Stimulated activated CD4-positive, alpha-beta T cell treated with anti-CD3 and anti-CD28 coated beads, Interleukin-4, amount 100 ng/mL, for 48 hours (primary cell): ENCODE data around the gene PITX1.

Experiments
- DNase-seq, 2 donors: peaks; one replicate each; pipeline ENCODE4 v3.0.0-alpha.2; 2020; ENCODE audit warnings: low read depth in 2 of 2

The PITX1 gene

DNA sequence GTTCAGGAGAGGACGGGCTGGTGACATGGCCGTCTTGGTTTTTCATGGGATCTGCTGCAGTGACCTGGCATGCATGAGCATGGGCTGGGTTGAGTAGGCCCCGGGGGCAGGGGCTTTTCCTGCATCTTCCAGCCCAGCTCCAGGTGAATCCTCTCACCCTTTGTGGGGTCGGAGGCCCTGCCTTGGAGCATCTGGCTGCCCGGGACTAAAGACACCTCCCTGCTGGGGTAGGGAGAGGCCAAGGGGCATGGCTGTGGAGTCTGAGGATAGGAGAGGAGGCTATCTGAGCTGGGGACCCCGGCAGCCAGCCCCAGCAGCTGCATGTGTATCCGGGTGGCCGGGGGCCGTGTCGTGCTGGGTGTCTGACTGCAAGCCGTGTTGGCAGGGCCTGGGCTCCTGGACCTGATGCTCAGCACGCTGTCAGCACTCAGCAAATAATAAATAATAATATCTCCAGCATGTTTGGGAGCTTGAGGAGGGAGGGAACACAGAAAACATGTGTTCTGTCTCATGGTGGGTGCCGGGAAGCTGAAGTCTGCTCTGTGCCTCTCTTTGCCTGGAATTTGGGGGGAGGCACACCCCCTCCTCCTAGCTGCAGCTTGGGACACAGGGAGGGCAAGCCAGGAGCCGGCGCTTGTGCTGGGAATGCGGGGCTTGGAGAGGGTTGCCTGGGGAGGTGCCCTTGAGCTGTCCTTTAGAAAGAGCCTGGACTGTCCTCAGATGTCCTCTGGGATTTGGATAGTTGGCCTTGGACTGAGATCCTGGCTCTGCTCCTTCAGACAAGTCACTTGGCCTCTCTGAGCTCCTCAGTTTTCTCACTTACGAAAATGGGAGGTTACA lies 28.4 kb upstream of the PITX1 start:
- DNase-seq: no peak

DNA sequence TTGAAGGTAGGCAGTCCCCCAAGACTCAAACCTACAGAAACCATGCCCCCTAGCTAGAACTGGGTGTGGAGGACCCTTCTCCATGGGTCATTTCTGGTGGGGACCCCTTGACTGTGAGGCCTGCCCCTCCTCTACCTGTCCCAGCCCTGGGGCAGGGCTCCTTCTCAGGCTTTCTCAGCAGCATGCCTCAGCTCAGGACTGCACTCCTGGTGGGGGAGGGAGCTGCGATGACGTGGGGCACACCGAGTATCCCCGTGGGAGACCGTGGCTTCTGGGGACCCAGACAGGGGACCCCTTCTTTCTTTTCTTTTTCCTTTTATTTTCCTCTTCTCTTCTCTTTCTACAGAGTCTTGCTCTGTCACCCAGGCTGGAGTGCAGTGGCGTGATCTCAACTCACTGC lies 27.0 kb upstream of the PITX1 start:
- no peak for DNase-seq

DNA sequence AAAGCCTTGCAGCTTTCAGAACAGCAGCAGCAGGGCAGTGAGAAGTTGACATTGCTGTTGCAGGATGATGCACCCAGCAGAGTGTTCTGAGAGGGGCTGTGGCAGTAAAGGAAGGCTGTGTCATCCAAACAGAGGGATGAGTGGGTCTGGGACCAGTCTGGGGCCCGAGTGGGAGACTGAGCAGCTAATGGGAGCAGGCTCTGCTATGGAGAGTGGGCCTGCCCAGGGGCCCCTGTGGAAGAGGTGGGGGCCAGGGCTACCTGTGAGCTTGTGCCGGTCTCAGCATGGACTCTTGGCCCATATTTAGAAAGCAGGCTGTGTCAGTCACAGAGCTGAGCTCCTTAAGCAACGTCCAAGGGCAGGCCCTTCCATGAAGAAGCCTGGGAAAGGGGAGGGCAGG lies 26.0 kb upstream of the PITX1 start:
- no peak for DNase-seq

DNA sequence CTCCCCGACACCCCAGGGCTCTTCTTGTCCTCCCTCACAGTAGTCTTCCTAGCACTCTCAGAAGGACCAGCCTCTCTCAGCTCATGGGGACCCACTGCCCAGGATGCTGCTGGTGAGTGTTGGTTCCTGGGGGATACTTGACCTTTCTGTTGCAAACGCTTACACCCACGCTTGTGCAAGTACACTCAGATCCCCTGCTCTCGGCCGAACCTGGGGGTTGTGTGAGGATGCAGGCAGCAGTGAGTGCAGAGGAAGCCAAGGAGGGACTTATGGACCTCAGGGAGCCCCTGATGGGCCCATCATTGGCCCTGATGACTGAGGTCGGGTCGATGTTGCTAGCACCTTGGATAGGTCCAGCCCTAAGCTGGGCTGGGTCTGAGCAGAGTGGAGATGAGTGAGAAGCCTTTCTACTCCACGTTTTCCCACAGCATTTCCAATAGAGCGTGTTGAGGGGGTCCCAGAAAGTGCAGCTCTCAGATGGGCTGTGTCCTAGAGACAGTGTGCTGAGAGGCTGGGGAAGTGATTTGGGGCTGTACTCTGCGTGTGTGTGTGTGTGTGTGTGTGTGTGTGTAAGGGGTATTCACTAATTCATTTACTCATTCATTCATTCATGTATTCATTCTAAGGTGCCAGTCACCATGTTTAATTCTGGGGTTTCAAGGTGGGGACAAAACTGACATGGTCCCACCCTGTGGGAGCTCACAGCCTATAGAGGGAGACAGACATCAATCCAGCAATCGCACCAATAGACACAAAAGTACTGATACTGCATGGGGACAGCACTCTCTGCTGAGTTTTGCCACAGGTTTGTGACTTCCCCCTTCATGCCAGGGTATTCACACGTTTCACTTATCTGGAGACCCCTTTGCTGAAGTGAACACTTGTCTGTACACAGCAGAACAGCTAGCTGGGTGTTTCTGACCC lies 25.2 kb upstream of the PITX1 start:
- DNase-seq: no peak

DNA sequence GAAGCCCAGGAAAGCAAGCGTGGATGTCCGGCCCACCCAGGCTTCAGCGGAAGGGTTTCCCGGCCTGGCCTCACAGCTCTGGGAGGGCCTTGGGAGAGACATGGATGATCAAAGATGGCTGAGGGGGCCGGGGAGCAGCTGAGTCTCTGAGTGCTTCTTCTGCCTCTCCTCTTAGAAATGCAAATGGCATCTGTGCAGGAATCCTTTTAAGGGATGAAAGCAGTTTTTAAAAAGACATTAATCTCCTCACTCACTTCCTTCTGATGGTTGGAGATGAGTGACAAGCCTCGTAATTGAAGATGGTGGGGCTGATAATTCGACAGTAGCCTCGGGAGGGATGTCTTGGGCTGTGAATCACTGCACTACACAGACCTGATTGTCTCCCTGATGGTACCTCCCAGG lies 24.3 kb upstream of the PITX1 start:
- DNase-seq: no peak

- no peak for DNase-seq
These were observed 23.2 kb upstream of the PITX1 start for GRCh38 chr5:135057233-135057632.

- no peak for DNase-seq
These were observed 22.4 kb upstream of the PITX1 start for GRCh38 chr5:135056316-135057030.

- no peak for DNase-seq
These were observed 21.4 kb upstream of the PITX1 start for GRCh38 chr5:135055396-135055795.

DNA sequence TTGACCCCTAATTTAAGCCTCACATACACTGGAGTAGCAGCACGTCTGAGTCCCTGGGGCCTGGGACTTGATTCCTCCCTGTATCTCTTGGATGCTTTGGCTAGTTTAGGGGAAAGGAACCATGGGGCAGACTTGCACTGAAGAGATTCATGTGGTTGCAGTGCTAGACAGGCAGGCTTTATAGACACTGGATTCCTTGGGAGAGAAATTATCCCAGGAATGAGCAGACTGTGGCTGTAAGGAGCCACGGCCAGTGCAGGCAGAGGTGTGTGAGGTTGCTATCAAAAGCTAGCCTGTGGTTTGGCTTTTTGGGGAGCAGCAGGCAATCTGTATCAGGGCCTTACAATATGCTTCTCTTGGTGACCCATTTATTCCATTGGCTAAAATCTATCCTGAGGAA lies 20.5 kb upstream of the PITX1 start:
- DNase-seq: no peak

GRCh38 chr5:135053989-135054388 lies 20.0 kb upstream of the PITX1 start:
- DNase-seq: no peak

DNA sequence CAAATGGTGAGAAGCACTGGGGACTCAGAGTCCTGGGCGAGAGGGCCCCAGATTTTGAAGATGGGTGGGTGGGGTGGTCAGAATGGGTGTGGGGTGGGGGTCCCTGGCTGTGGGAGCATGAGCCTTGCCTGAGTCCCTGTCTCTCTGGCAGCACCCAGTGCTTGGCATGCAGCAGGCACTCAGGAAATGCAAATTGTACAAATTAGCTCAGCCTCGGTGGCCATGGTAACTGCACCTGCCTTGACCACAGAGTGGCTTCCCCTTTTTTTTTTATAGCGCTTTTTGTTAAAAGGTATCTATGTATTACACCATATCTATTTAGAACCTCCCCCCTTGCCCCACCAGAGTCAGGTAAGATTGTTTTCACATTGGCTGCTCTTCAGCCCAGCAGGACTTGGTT lies 19.2 kb upstream of the PITX1 start:
- DNase-seq: no peak

GRCh38 chr5:135052511-135053145 lies 18.6 kb upstream of the PITX1 start:
- no peak for DNase-seq

- no peak for DNase-seq
These were observed 17.8 kb upstream of the PITX1 start for GRCh38 chr5:135051872-135052271.

DNA sequence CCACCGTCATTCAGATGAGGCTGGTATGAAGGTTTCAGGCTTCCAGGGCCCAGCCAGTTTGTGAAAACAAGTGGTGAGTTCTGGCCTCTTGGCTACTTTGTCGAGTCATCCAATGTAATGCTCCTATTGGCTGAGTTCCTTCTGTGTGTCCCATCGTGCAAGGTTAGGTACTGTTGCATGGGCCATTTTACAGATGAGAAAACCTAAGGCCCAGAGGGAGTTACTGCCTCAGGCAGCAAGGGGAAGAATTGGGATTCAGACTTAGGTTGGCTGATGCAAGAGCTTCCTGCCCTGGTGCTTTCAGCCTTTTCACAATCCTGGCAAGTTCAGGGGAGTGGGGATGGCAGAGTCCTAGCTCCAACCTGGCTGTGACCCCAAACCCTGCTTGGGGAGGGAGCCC lies 17.4 kb upstream of the PITX1 start:
- no peak for DNase-seq

DNA sequence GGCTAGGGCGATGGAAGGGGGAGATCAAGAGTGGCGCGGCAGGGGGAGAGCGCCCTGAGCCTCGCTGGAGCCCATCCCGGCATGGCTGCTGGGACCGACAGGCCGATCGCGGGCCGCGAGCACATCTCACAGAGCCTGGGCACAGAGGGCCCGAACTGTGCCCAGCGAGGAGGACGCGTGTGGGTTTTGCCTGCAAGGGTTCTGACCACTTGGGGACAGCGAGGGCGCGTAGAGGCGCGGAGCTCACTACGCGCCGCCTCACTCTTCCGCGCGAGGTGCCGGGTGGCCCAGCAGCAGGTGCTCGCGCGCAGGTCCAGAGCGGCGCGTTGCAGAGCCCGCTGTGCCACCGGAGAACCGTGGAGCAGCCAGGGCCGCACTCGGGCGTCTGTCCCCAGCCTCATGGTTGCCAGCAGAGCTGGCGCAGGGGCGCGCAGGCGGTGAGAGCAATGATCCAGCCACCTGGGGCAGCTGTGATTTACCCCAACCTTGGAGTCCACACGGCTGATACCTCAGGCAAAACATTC lies 16.3 kb upstream of the PITX1 start:
- DNase-seq: no peak

GRCh38 chr5:135048930-135049329 lies 14.9 kb upstream of the PITX1 start:
- no peak for DNase-seq

- no peak for DNase-seq
These were observed 14.3 kb upstream of the PITX1 start for GRCh38 chr5:135048286-135048685.

DNA sequence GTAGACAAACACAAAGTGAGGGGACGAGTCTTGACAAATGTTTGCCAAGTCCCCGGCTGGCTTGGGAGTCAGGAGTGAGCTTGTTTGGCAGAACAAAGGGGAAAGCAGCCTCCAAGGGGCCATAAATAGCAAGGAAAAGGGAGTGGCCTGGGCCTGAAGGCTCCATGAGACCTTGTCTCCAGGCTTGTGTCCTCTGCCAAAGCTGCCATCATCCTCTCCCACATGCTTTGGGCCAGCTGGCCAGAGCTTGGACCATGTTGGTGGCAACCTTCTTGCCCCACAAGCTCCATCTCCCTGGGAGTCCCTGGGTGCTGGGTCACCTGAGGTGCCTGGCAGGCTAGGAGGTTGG lies 13.3 kb upstream of the PITX1 start:
- no peak for DNase-seq

- DNase-seq: no peak
These were observed 12.8 kb upstream of the PITX1 start for GRCh38 chr5:135046661-135047346.

DNA sequence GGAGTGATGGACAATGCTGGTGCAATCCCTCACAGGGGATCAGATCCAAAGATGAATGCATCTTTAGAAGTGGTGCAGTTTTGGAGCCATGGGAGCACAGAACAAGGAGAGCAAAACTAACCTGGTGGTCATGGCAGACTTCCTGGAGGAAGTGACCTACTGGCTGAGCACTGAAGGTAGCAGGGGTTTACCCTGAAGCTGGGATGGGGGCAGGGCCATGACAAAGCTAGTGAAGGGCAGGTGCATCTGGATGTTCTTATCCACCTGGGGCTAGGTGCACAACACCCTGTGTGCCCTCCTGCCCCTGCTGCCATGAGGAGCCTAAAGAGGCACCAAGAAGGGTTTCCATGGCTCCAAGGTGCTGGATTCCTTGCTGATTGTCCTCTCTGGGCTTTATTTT lies 11.5 kb upstream of the PITX1 start:
- no peak for DNase-seq

GRCh38 chr5:135042595-135042994 lies 8.6 kb upstream of the PITX1 start:
- DNase-seq: no peak
